ENCODE data around the gene TTLL6. TPM values are rescaled to one million over a fixed set of nuclear protein-coding genes. Genes with fewer than 3 reads are reported as not detected.

TTLL6 gene
- polyA plus RNA-seq, 3 donors, result 0.14 to 0.64 (median 0.40) TPM

DNA sequence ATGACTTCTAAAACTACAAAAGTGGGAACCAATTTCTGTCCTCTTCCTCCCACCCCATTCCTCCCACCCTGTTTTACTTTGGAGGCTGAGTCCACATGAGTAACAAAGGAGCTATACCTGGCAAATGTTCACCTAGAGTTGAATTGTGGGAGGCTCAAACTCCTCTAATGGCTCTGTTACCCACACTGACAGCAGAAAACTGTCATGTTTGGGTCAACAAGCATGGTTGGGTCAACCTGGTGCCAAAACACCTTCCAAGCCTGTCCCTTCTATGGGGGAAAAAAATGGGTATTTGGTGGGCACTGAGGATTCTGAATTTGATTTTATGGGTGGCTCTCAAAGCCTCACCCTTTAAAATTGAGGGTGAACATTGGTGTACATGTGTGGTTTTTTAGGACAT, 76.5 kb downstream of the TTLL6 start:
- DNase-seq (ENCODE audit: low read depth in 3 of 3, low spot score in 2 of 3), result no peak

DNA sequence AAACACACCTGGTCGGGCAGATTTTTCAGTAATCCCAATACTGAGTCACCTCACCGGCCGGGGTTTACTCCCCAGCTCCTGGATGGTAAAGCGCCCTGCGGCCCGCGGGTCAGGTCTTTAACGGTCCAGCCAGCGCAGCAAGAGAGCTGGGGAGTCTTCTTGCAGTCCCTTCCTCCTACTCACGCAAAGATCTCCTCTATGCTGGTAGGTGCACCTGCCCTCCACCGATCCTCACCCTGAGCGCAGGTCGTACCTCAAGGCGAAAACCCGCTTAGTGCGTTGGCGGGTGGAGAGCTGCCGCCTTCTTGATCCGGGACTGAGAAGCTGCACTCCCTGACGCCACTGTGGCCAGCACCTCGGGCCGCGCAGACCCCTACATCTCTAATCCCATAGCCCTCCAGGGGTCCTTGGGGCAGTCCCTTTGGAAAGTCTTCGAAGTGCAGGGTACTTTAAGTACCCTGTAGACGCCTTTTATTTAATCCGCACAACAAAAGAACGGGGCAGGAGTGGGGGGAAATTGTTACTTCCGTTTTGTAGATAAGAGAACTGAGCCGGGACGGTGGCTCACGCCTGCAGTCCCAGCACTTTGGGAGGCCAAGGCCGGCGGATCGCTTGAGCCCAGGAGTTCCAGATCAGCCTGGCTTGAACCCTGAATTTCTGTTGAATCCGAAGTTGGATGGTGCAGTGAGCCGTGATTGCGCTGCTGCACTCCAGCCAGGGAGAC, 78.1 kb downstream of the TTLL6 start:
- no peak for DNase-seq (ENCODE audit: low read depth in 3 of 3, low spot score in 2 of 3)

GRCh38 chr17:48738424-48738802, 78.6 kb downstream of the TTLL6 start:
- DNase-seq (ENCODE audit: low read depth in 3 of 3, low spot score in 2 of 3), result no peak

GRCh38 chr17:48737330-48738043, 79.5 kb downstream of the TTLL6 start:
- no peak for DNase-seq (ENCODE audit: low read depth in 3 of 3, low spot score in 2 of 3)

- DNase-seq (ENCODE audit: low read depth in 3 of 3, low spot score in 2 of 3), result no peak
Observed at GRCh38 chr17:48735062-48735351, 82.0 kb downstream of the TTLL6 start.

DNA sequence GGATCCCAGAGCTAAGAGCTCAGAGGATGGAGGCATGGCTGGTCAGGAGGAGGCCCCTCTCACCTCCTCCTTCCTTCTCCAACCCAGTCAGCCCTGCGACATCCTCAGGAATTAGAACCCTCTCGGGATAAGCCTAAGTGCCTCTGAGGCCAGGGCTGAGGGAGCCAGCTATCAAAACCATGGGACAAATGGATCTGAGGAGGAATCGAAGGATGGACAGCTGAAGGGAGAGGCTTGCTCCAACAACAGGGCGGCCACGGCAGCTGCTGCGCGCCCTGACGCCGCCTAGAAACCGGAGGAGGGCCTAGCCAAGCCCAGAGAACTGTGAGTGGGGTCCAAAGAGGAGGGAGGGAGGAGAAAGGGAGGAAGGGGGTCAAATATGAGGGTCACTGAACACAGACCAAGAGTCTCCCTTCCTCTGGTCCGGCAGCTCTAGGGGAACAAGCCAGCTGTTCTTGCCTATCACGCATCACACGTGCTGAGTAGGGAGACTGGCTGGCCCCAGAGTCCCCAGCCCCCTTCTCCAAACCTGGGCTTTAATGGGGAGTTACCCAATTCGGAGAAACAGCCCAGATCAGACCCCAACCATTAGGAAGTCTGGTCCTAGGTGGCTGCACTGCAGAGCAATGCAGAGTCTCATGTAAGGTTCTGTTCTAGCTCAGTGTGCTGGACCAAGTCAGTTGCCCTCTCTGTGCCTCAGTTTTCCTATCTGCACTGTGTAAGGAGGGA, 82.5 kb downstream of the TTLL6 start:
- DNase-seq (ENCODE audit: low read depth in 3 of 3, low spot score in 2 of 3), result no peak

DNA sequence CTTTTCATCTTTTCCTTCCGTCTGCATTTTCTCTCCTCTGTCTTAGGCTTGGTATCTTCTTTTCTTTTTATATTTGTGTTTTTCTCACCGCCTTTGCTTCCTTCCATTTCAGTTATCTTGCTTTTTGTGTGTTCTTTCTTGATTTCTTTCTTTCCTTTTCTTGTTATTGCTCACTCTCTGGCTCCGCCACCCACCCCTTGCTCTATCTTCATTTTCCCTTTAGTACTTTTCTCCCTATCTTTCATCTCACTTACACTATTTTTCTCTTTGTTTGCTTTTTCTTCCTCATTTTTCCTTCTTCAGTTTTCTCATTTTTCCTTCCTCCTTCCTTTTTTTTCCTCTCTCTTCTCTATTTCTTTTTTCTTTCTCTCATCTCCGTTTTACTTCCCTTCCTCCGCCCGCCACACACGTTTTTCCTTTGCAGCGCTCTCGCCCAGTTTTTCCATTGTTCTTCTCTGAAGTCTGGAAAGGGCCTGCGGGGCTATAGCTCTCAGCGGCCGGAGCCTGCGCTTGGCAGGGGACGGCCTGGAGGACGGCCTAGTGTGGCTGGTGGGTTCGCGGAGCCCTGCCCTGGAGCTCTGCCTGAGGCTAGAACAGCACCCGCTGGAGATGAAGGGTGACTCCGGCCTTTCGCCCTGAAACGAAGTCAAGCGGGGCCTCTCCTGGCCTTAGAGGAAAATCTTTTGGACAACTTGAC, 83.2 kb downstream of the TTLL6 start:
- DNase-seq (ENCODE audit: low read depth in 3 of 3, low spot score in 2 of 3), result no peak

GRCh38 chr17:48732688-48733629, 84.1 kb downstream of the TTLL6 start:
- DNase-seq (ENCODE audit: low read depth in 3 of 3, low spot score in 2 of 3), result no peak

DNA sequence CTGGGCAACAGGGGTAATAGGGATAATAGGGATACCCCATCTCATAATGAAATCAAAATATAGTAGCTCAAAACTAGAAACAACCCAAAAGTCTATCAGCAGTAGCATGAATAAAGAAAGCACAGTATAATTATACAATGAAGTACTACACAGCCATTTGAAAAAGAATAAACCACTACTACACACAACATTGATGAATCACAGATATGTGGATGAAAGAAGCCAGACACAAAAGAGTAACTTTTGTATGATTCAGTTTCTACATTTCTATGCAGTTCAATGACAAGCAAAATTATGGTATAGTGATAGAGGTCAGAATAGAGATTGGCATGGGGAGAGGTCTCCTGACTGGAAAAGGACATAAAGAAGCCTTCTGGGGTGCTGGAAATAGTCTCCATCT, 85.7 kb downstream of the TTLL6 start:
- no peak for DNase-seq (ENCODE audit: low read depth in 3 of 3, low spot score in 2 of 3)

- no peak for DNase-seq (ENCODE audit: low read depth in 3 of 3, low spot score in 2 of 3)
Observed at GRCh38 chr17:48730240-48730550, 86.8 kb downstream of the TTLL6 start.

DNA sequence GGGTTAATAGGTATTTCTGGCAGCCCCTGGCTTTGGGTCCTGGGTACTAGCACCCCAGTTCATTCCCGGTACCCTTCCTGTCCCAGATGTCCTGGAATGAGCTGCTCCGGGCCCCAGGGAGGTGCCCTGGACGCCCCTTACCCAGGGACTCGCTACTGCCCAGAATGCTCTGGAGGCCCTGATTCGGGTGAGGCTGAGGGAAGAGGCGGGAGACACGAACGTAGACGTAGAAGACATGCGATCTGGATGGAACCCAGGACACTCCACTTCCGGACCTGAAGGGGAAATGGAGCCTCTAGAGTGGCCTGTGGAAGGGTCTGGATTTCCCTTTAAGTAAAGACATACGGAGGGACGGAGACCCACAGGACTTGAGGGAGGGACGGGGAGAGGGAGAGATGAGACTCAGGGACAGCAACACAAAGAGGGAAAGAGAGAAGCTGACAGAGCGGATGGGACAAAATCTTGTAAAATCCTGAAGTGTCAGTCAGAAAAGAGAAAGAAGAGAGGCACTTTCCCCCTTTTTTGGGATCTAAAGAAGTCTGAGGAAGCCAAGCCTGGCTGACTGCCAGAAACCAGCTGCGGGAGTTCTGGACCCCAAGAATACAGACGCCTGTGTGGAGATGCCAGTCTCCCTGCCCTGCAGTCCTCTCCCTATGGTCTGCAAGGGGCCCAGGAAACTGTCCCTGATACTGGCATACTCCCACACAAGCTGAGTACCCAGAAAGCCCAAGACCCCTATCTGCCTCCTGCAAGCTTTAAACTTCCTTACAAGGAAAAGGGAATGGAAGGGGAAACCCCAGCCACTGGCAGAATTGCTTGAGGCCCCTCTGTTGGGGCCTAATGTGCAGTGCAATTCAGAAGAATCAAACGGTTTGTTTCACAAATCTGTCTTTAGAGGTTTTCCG, 87.4 kb downstream of the TTLL6 start:
- no peak for DNase-seq (ENCODE audit: low read depth in 3 of 3, low spot score in 2 of 3)

DNA sequence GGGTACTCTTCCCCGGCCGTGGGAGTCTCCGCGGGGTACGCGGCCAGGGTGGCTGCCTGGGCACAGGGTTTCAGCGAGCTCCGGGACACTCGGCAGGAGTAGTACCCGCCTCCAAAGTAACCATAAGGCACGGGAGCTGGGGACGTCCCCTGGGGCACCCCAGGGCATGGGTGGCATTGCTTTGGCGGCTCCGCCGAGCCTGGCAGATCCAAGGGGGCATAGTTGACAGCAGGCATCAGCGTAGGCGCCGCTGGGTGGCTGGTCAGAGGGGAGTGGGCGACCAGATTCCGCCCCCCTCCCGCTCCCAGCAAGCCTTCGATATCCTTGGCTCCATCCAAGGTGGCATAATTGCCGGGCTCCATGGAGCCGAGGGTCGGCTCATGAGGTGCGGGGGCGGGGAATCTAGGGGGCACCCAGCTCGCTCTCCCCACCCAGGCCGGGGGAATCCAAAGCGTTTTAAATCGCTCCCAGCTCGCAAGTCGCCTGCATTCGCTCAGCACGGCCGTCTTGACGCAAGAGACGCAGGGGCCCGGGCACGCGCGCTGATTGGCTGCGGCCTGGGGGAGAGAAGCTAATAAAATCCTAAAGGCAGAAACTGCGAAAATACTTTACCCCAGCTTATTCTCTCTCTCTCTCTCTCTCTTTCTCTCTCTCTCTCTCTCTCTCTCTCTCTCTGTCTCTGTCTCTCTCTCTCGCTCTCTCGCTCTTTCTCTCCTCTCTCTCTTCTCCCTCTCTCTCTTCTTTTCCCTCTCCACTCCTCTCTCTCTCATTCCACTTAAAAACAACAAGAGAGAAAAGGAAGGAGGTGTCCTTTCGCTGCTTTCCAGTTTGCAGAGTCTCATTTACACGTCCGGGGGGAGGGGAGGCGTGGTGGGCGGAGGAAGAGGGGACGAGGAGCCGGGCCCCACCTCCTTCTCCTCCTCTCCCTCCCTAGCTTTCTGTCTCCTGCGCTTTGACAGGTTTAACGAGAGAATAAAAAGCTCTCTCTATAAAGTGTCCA, 88.5 kb downstream of the TTLL6 start, which contains the start of gene HOXB13:
Gene HOXB13, minus strand, starts transcription at position 519 of the 1,000 bp plus-strand sequence. Its CDS starts 157 bp downstream, at position 362.
- DNase-seq (ENCODE audit: low read depth in 3 of 3, low spot score in 2 of 3), result no peak

DNA sequence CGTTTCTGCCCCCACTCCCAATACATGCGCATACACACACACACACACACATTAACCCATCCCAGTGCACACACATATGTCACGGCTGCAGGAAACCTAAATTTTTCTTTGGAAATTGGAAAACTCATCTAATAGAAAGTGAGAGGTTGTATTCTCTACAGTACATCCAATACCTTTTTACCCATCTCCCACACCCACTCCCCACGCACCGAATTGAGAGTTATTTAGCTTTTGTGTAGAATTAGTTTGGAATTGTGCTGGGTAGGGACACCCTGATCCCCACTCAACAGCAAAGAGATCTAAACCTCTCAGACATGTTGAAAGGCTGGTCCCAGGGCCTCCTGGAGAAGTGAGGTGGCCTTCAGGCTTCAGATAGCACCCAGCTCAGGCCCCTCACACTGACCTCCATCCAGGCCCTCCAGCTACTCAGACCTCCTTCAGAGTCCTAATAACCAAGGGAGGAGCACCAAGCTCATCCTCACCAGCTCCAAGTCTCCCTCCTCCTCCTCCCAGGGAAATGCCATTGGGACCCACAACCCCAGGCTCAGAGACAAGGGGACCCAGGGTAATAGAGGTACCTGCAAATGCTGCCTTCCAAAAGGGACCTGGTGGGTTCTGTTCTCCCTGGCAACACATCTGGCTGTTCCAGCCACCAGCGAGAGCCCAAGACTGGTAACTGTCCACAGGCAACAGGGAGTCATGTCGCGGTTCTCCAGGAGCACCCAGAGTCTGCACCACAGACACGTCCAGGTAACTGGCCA, 89.4 kb downstream of the TTLL6 start:
- DNase-seq (ENCODE audit: low read depth in 3 of 3, low spot score in 2 of 3), result no peak

DNA sequence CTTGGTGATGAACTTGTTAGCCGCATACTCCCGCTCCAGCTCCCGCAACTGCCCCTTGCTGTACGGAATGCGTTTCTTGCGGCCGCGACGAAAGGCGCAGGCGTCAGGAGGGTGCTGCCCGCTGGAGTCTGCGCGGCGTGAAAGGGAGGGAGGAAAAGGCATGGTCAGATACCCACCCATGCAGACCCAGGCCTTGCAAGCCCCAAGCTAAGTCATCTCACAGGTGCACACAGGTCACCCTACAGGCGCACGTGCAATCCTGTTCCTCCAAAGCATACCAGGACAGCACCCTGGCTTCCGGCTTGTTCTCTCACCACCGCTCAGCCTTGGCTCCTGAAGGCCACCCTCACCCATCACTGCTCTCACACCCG, 90.1 kb downstream of the TTLL6 start:
- no peak for DNase-seq (ENCODE audit: low read depth in 3 of 3, low spot score in 2 of 3)

- DNase-seq (ENCODE audit: low read depth in 3 of 3, low spot score in 2 of 3), result no peak
Observed at GRCh38 chr17:48726114-48726915, 90.7 kb downstream of the TTLL6 start.

- DNase-seq (ENCODE audit: low read depth in 3 of 3, low spot score in 2 of 3), result no peak
Observed at GRCh38 chr17:48725288-48726064, 91.6 kb downstream of the TTLL6 start.
